ENCODE results near the gene LRRC36.

LRRC36 gene

DNA sequence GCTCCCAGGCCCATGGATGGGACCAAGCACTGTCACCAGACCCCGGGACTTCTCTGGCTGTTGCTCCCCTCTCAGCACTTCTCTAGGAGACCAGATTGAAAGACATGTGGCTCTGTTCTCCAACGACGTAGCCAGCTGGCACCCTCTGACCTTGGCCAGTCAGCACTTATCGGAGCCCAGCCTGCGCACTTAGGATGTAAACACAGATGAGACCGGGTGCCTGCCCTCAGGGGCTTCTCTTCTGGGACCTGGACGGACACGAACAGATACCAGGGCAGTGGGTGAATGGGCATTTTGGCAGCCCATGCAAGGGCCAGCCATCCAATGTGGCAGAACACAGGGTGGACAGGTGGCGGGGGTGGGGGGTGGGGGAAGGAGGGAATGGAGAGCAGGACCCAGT, 83.0 kb downstream of the LRRC36 start:
- no peak for DNase-seq (ENCODE audit: low spot score)
- no peak overlapping the region for H4K91ac ChIP-seq (ENCODE audit: low read depth, low read length, poor library complexity)
- no CpG with 5 or more reads among the region's 9 CpGs for WGBS, 2 donors (ENCODE audit: extremely low coverage in 2 of 2, insufficient read length in 2 of 2, insufficient replicate concordance in 1 of 2)
- H2BK15ac ChIP-seq (ENCODE audit: low read length), result no peak overlapping the region
- H3K18ac ChIP-seq (ENCODE audit: low read length), result no peak overlapping the region
- H4K8ac ChIP-seq (ENCODE audit: low read depth, low read length), result no peak overlapping the region
- H3K27me3 ChIP-seq (ENCODE audit: control insufficient read depth in 3 of 3, insufficient read depth in 3 of 3, low read depth in 1 of 3, low read length in 3 of 3), result no peaks in the 10 kb centered on the region
- no peak overlapping the region for H3K4me2 ChIP-seq (ENCODE audit: insufficient read depth, low read length, poor library complexity, severe bottlenecking)
- no peak overlapping the region for H2AK5ac ChIP-seq (ENCODE audit: low read depth, low read length)
- H3K14ac ChIP-seq (ENCODE audit: low read length), result no peak overlapping the region
- peaks cover 0 to 4% of the 10 kb centered on the region in 2 donors for H3K4me1 ChIP-seq (ENCODE audit: control insufficient read depth in 2 of 2, insufficient read depth in 1 of 2, low read depth in 1 of 2, low read length in 2 of 2)
- H3K27ac ChIP-seq (replicated peaks; ENCODE audit: low read length), result no peak overlapping the region
- no peak overlapping the region for H3K4me3 ChIP-seq (ENCODE audit: low read length in 2 of 2)
- H3K9me3 ChIP-seq (replicated peaks in 1 of 2; ENCODE audit: control insufficient read depth in 2 of 2, insufficient read depth in 1 of 2, low read depth in 1 of 2, low read length in 2 of 2), result no peaks in the 10 kb centered on the region
- no peak overlapping the region for H3K4ac ChIP-seq (ENCODE audit: low read length)
- H3K36me3 ChIP-seq (replicated peaks in 1 of 2; ENCODE audit: control insufficient read depth in 2 of 2, insufficient read depth in 2 of 2, low read length in 2 of 2), result no peaks in the 10 kb centered on the region
- H3K9ac ChIP-seq (ENCODE audit: low read depth, low read length, poor library complexity), result no peak overlapping the region
- H2BK120ac ChIP-seq (ENCODE audit: low read depth, low read length), result no peak overlapping the region
- H3K79me1 ChIP-seq (ENCODE audit: low read depth, low read length), result no peaks in the 10 kb centered on the region
- H3K23ac ChIP-seq (ENCODE audit: low read depth, low read length, poor library complexity), result no peak overlapping the region
- no peak overlapping the region for H2AFZ ChIP-seq (ENCODE audit: low read length)
- no peak overlapping the region for H2BK5ac ChIP-seq (ENCODE audit: low read length)
- H2BK12ac ChIP-seq (ENCODE audit: low read length), result no peak overlapping the region

DNA sequence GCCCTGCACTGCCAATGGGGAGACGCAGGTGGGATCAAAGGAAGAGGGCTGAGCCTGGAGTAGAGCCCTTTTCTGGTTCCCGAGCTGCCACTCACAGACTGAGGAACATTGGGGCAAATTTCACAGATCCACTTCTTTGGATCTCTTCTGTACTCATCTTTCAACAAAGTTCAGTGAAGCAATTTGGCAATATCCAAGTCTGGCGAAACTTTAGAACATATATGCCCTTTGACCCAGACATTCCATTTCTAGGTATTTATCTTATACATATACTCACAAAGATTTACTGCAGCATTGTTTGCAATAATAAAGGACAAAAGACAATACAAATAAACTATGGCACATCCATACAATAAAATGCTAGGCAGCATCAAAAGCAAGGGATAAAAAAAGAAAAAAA, 84.7 kb downstream of the LRRC36 start:
- H2AK5ac ChIP-seq (ENCODE audit: low read depth, low read length), result no peak overlapping the region
- DNase-seq (ENCODE audit: low spot score), result no peak
- H2BK15ac ChIP-seq (ENCODE audit: low read length), result no peak overlapping the region
- H4K8ac ChIP-seq (ENCODE audit: low read depth, low read length), result no peak overlapping the region
- no peaks in the 10 kb centered on the region for H3K36me3 ChIP-seq (replicated peaks in 1 of 2; ENCODE audit: control insufficient read depth in 2 of 2, insufficient read depth in 2 of 2, low read length in 2 of 2)
- no peak overlapping the region for H2BK120ac ChIP-seq (ENCODE audit: low read depth, low read length)
- H3K23ac ChIP-seq (ENCODE audit: low read depth, low read length, poor library complexity), result no peak overlapping the region
- no peak overlapping the region for H3K14ac ChIP-seq (ENCODE audit: low read length)
- no peak overlapping the region for H3K18ac ChIP-seq (ENCODE audit: low read length)
- H4K91ac ChIP-seq (ENCODE audit: low read depth, low read length, poor library complexity), result no peak overlapping the region
- H3K9me3 ChIP-seq (replicated peaks in 1 of 2; ENCODE audit: control insufficient read depth in 2 of 2, insufficient read depth in 1 of 2, low read depth in 1 of 2, low read length in 2 of 2), result no peaks in the 10 kb centered on the region
- no peaks in the 10 kb centered on the region for H3K79me1 ChIP-seq (ENCODE audit: low read depth, low read length)
- H3K4me2 ChIP-seq (ENCODE audit: insufficient read depth, low read length, poor library complexity, severe bottlenecking), result no peak overlapping the region
- H3K4ac ChIP-seq (ENCODE audit: low read length), result no peak overlapping the region
- no peak overlapping the region for H3K27ac ChIP-seq (replicated peaks; ENCODE audit: low read length)
- H3K27me3 ChIP-seq (ENCODE audit: control insufficient read depth in 3 of 3, insufficient read depth in 3 of 3, low read depth in 1 of 3, low read length in 3 of 3), result no peaks in the 10 kb centered on the region
- no CpG with 5 or more reads among the region's 3 CpGs for WGBS, 2 donors (ENCODE audit: extremely low coverage in 2 of 2, insufficient read length in 2 of 2, insufficient replicate concordance in 1 of 2)
- no peak overlapping the region for H2BK12ac ChIP-seq (ENCODE audit: low read length)
- H3K4me1 ChIP-seq (ENCODE audit: control insufficient read depth in 2 of 2, insufficient read depth in 1 of 2, low read depth in 1 of 2, low read length in 2 of 2), result peaks cover 0 to 8% of the 10 kb centered on the region in 2 donors
- no peak overlapping the region for H3K4me3 ChIP-seq (ENCODE audit: low read length in 2 of 2)
- H2AFZ ChIP-seq (ENCODE audit: low read length), result no peak overlapping the region
- no peak overlapping the region for H3K9ac ChIP-seq (ENCODE audit: low read depth, low read length, poor library complexity)
- no peak overlapping the region for H2BK5ac ChIP-seq (ENCODE audit: low read length)

DNA sequence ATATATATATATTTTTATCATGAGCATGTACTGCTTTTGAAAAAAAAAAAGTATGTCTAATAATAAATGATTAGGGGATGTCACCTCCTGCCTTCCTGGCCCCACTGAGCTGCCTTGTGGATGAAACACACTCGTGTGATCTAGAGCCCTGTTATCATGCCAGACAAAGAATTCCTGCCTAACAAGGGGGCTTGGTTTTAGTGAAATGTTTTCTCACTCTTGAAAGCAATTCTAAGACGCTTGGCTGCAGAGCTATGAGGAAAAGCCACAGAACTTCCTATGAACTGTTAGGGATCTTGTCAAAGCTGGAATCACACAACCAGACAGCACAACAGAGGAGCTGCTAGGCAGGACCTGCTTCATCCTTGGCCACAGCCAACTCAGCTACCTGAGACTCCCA, 85.7 kb downstream of the LRRC36 start:
- Histone ChIP-seq H3K18ac (ENCODE audit: low read length) (no peak overlapping the region), H3K4me2 (ENCODE audit: insufficient read depth, low read length, poor library complexity, severe bottlenecking) (no peak overlapping the region), H2BK15ac (ENCODE audit: low read length) (no peak overlapping the region), H3K36me3 (replicated peaks in 1 of 2; ENCODE audit: control insufficient read depth in 2 of 2, insufficient read depth in 2 of 2, low read length in 2 of 2) (no peaks in the 10 kb centered on the region), H3K27me3 (ENCODE audit: control insufficient read depth in 3 of 3, insufficient read depth in 3 of 3, low read depth in 1 of 3, low read length in 3 of 3) (no peaks in the 10 kb centered on the region), H3K9me3 (replicated peaks in 1 of 2; ENCODE audit: control insufficient read depth in 2 of 2, insufficient read depth in 1 of 2, low read depth in 1 of 2, low read length in 2 of 2) (no peaks in the 10 kb centered on the region), H3K27ac (replicated peaks; ENCODE audit: low read length) (no peak overlapping the region), H2AK5ac (ENCODE audit: low read depth, low read length) (no peak overlapping the region), H2BK5ac (ENCODE audit: low read length) (no peak overlapping the region), H3K79me1 (ENCODE audit: low read depth, low read length) (no peaks in the 10 kb centered on the region), H2AFZ (ENCODE audit: low read length) (no peak overlapping the region), H3K4me3 (ENCODE audit: low read length in 2 of 2) (no peak overlapping the region), H3K14ac (ENCODE audit: low read length) (no peak overlapping the region), H2BK12ac (ENCODE audit: low read length) (no peak overlapping the region), H4K91ac (ENCODE audit: low read depth, low read length, poor library complexity) (no peak overlapping the region), H3K23ac (ENCODE audit: low read depth, low read length, poor library complexity) (no peak overlapping the region), H4K8ac (ENCODE audit: low read depth, low read length) (no peak overlapping the region), H3K9ac (ENCODE audit: low read depth, low read length, poor library complexity) (no peak overlapping the region), H3K4ac (ENCODE audit: low read length) (no peak overlapping the region), H2BK120ac (ENCODE audit: low read depth, low read length) (no peak overlapping the region), H3K4me1 (ENCODE audit: control insufficient read depth in 2 of 2, insufficient read depth in 1 of 2, low read depth in 1 of 2, low read length in 2 of 2) (peaks cover 0 to 6% of the 10 kb centered on the region in 2 donors)
- WGBS, 2 donors (ENCODE audit: extremely low coverage in 2 of 2, insufficient read length in 2 of 2, insufficient replicate concordance in 1 of 2), result no CpG with 5 or more reads among the region's 2 CpGs
- DNase-seq (ENCODE audit: low spot score), result no peak

DNA sequence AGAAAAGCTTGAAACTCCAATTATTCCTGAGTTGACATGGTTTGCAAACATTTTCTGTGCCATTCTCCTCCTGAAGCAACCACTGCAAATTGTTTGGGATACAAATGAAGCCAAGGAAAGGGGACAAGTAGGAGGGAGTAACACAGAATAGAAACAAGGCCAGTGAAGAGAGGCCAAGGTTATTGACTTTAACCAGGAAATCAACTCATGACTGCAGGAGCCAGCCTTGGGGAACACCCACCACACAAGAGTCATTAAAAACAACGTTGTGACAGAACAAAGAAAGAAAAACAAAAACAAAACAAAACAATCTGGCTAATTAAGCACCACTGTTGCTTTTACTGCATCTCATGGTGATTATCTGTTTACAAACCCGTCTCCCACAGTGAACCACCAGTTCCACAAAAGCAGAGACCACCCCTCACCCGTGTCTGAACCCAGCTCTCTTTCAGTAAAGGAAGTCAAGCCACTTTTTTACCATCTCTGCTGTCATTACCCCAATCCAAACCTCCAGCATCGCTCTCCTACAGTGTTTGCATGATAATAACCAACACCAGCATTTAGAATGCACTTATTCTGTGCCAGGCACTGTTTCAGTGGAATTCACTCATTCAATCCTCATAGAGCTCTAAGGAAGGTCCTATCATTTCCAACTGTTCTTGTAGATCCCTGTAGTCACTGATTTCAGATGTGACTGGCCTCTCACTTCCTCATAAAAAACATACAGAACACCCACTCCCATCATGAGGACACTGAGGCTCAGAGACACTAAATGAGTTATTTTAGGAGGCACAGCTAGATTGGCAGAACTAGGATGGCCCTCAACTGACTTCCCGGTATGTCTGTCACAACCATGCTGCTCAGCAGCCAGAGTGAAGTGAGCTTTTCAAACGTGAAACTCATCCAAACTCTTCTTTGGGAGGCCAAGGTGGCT, 87.6 kb downstream of the LRRC36 start:
- H3K36me3 ChIP-seq (replicated peaks in 1 of 2; ENCODE audit: control insufficient read depth in 2 of 2, insufficient read depth in 2 of 2, low read length in 2 of 2), result no peaks in the 10 kb centered on the region
- no peak overlapping the region for H4K8ac ChIP-seq (ENCODE audit: low read depth, low read length)
- no peak overlapping the region for H3K23ac ChIP-seq (ENCODE audit: low read depth, low read length, poor library complexity)
- no CpG with 5 or more reads among the region's 6 CpGs for WGBS, 2 donors (ENCODE audit: extremely low coverage in 2 of 2, insufficient read length in 2 of 2, insufficient replicate concordance in 1 of 2)
- H2AFZ ChIP-seq (ENCODE audit: low read length), result no peak overlapping the region
- no peaks in the 10 kb centered on the region for H3K79me1 ChIP-seq (ENCODE audit: low read depth, low read length)
- no peak overlapping the region for H2BK120ac ChIP-seq (ENCODE audit: low read depth, low read length)
- H2AK5ac ChIP-seq (ENCODE audit: low read depth, low read length), result no peak overlapping the region
- no peaks in the 10 kb centered on the region for H3K27me3 ChIP-seq (ENCODE audit: control insufficient read depth in 3 of 3, insufficient read depth in 3 of 3, low read depth in 1 of 3, low read length in 3 of 3)
- H3K4ac ChIP-seq (ENCODE audit: low read length), result no peak overlapping the region
- H4K91ac ChIP-seq (ENCODE audit: low read depth, low read length, poor library complexity), result no peak overlapping the region
- H3K9me3 ChIP-seq (replicated peaks in 1 of 2; ENCODE audit: control insufficient read depth in 2 of 2, insufficient read depth in 1 of 2, low read depth in 1 of 2, low read length in 2 of 2), result no peaks in the 10 kb centered on the region
- no peak overlapping the region for H3K9ac ChIP-seq (ENCODE audit: low read depth, low read length, poor library complexity)
- peaks cover 0 to 7% of the 10 kb centered on the region in 2 donors for H3K4me1 ChIP-seq (ENCODE audit: control insufficient read depth in 2 of 2, insufficient read depth in 1 of 2, low read depth in 1 of 2, low read length in 2 of 2)
- no peak overlapping the region for H3K18ac ChIP-seq (ENCODE audit: low read length)
- no peak for DNase-seq (ENCODE audit: low spot score)
- H2BK15ac ChIP-seq (ENCODE audit: low read length), result no peak overlapping the region
- H2BK12ac ChIP-seq (ENCODE audit: low read length), result no peak overlapping the region
- no peak overlapping the region for H3K4me2 ChIP-seq (ENCODE audit: insufficient read depth, low read length, poor library complexity, severe bottlenecking)
- no peak overlapping the region for H3K27ac ChIP-seq (replicated peaks; ENCODE audit: low read length)
- H2BK5ac ChIP-seq (ENCODE audit: low read length), result no peak overlapping the region
- no peak overlapping the region for H3K4me3 ChIP-seq (ENCODE audit: low read length in 2 of 2)
- no peak overlapping the region for H3K14ac ChIP-seq (ENCODE audit: low read length)

Measured in neuronal stem cell (in vitro differentiated cells).